Psoas muscle (tissue), 8 donors: Measurements from ENCODE around the gene CARMIL3. TPM values are rescaled to one million over a fixed set of nuclear protein-coding genes. Genes with fewer than 3 reads are reported as not detected.

Source experiments
- ATAC-seq, 4 donors: fragments of 200-7000 bp; cut with Tn5 transposase; one replicate each; pipeline ENCODE4 v1.9.1; 2020; ENCODE audit warnings: moderate library complexity in 3 of 4, mild to moderate bottlenecking in 2 of 4
- DNase-seq, 2 donors: peaks; one replicate each; pipeline ENCODE4 v3.0.0-alpha.2; 2020
- H3K27ac ChIP-seq: fragments of 200-600 bp; one replicate; pipeline ENCODE4 v1.8.0; 2022
- H3K27me3 ChIP-seq, 3 donors: fragments of 200-600 bp in 1 of 3; one replicate each; pipeline versions ENCODE4 v1.6.1 to v1.8.0; 2013 to 2022; ENCODE audit warnings: low read length in 2 of 3, mild to moderate bottlenecking in 2 of 3, moderate library complexity in 1 of 3; ENCODE audit not compliant: insufficient read depth in 3 of 3
- H3K36me3 ChIP-seq, 2 donors: fragments of 200-600 bp in 1 of 2; one replicate each; pipeline versions ENCODE4 v1.6.1 to v1.8.0; 2013 to 2022; ENCODE audit warnings: low read depth in 1 of 2, mild to moderate bottlenecking in 1 of 2, moderate library complexity in 1 of 2; ENCODE audit not compliant: insufficient read depth in 1 of 2
- H3K4me1 ChIP-seq: fragments of 200-600 bp; one replicate; pipeline ENCODE4 v1.8.0; 2022
- H3K4me3 ChIP-seq: fragments of 200-600 bp; one replicate; pipeline ENCODE4 v1.8.0; 2022; ENCODE audit warnings: mild to moderate bottlenecking
- H3K9me3 ChIP-seq: fragments of 200-600 bp; one replicate; pipeline ENCODE4 v1.8.0; 2022
- WGBS, 3 donors: extraction: QIAGEN DNeasy Blood & Tissue Kit; methylation state at CpG; one replicate each; pipeline versions ENCODE4 v1.1.6 to v1.1.7; 2013; 5-methylcytosine and 5-hydroxymethylcytosine counted together
- intact Hi-C, 2 donors: fragments of 100-400 bp; cut with DNase I; formaldehyde crosslinking; loops; one replicate each; pipeline versions ENCODE4 v1.11.0 to v1.14.2; 2022
- polyA plus RNA-seq, 3 donors: library from polyadenylated mRNA; stranded (reverse); fragments of 200-250 nt; gene quantifications; one replicate each; pipeline ENCODE4 v1.2.3, GENCODE V29; 2013
- total RNA-seq, 4 donors: library from RNA; stranded (reverse); fragmentation: NEBNext Ultra II Directional in 2 of 4; extraction: Animal tissue kit (Norgen Biotek cat#: 25700) in 2 of 4; gene quantifications; one replicate each; pipeline versions ENCODE4 v1.2.1 to v1.2.4, GENCODE V29; 2021 to 2023
- TF ChIP-seq, protein P1 (sequence below): fragments of 200-600 bp; IDR thresholded peaks from one replicate; pipeline ENCODE4 v1.8.0; 2022; ENCODE audit warnings: antibody characterized with exemption
- donor health status: healthy with polysubstance abuse.
- donor health status: DM: no; HTN: no; CAD: no; lungs with moderate emphysema.
- donor health status: Bipolar disorder and iron deficiency.
- donor health status: healthy.
- donor health status: DM: yes; HTN: yes; CAD: no.
- donor health status: DM: no; HTN: no; CAD: no.
- donor health status: DM: no; HTN: no; CAD: no.
- donor health status: DM: yes; HTN: yes; CAD: no.

Gene CARMIL3
- total and polyA plus RNA-seq, 7 donors, result 0.04 to 0.19 (median 0.08) TPM; not detected in 2

DNA sequence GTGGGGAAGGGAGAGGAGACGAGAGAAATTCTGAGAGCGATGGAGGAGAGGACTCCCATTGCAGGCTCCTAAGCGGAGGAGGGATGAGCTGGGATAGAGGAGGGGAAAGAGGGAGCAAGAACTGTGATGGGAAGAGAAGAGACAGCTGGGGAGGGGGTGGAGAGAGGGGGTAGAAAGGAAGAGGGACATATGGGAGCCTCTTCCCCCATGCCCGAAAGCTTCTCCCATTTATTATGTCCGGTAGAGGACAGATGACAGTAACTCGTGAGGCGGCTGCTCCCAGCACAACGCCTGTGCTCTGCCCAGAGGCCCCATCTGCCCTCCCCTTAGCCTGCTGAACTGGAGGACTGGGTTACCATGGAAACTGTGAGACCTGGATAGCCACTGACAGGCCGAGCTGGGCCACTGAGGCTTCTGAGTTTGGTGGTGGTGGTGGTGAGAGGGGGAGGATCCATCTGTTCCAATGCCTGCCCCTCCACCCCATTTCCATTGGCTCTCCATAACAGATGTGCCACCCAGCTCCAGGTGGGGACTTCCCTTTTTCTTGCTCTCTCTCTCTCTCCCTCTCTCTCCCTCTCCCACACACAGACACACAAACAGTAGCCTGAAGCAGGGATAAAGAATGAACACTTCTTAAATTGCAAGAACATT is 27.8 kb downstream of the CARMIL3 start:
- WGBS, 3 donors, result 92 to 93% (median 93%) methylated on average over 9 of the region's 9 CpGs
- intact Hi-C loops, result no loop called here
- no peak for ATAC-seq
- TF ChIP-seq, protein P1, sequence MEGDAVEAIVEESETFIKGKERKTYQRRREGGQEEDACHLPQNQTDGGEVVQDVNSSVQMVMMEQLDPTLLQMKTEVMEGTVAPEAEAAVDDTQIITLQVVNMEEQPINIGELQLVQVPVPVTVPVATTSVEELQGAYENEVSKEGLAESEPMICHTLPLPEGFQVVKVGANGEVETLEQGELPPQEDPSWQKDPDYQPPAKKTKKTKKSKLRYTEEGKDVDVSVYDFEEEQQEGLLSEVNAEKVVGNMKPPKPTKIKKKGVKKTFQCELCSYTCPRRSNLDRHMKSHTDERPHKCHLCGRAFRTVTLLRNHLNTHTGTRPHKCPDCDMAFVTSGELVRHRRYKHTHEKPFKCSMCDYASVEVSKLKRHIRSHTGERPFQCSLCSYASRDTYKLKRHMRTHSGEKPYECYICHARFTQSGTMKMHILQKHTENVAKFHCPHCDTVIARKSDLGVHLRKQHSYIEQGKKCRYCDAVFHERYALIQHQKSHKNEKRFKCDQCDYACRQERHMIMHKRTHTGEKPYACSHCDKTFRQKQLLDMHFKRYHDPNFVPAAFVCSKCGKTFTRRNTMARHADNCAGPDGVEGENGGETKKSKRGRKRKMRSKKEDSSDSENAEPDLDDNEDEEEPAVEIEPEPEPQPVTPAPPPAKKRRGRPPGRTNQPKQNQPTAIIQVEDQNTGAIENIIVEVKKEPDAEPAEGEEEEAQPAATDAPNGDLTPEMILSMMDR, result no peak
- Histone ChIP-seq H3K4me3 (no peak overlapping the region), H3K27me3 (no peaks in the 10 kb centered on the region), H3K4me1 (peaks cover 5% of the 10 kb centered on the region), H3K36me3 (no peaks in the 10 kb centered on the region), H3K27ac (no peak overlapping the region), H3K9me3 (no peaks in the 10 kb centered on the region)
- no peak for DNase-seq

DNA sequence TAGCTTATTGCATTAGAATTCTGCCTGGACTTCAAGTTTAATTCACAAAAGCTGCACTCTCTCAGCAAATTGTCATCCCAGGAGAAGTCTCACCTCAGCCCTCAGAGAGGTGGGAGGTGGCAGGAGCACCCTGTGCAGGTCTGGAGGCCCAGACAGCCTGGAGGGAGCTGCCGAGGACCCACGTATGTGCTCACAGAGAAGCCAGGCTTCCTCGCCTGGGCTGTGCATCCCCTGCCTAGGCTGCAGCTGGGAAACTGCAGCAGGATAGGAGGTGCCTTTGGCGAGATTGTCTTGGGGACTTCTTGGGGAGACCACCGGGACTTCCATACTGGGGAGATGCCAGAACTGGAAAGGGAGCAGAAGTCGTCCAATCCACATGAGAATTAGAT is 28.3 kb downstream of the CARMIL3 start:
- H3K36me3 ChIP-seq, result no peaks in the 10 kb centered on the region
- H3K27ac ChIP-seq, result no peak overlapping the region
- DNase-seq, result no peak
- no peaks in the 10 kb centered on the region for H3K9me3 ChIP-seq
- 86 to 91% (median 90%) methylated on average over 6 of the region's 6 CpGs for WGBS, 3 donors
- intact Hi-C loops, result no loop called here
- TF ChIP-seq, protein P1, result no peak
- H3K4me3 ChIP-seq, result no peak overlapping the region
- no peaks in the 10 kb centered on the region for H3K27me3 ChIP-seq
- peaks cover 5% of the 10 kb centered on the region for H3K4me1 ChIP-seq
- ATAC-seq, result no peak

DNA sequence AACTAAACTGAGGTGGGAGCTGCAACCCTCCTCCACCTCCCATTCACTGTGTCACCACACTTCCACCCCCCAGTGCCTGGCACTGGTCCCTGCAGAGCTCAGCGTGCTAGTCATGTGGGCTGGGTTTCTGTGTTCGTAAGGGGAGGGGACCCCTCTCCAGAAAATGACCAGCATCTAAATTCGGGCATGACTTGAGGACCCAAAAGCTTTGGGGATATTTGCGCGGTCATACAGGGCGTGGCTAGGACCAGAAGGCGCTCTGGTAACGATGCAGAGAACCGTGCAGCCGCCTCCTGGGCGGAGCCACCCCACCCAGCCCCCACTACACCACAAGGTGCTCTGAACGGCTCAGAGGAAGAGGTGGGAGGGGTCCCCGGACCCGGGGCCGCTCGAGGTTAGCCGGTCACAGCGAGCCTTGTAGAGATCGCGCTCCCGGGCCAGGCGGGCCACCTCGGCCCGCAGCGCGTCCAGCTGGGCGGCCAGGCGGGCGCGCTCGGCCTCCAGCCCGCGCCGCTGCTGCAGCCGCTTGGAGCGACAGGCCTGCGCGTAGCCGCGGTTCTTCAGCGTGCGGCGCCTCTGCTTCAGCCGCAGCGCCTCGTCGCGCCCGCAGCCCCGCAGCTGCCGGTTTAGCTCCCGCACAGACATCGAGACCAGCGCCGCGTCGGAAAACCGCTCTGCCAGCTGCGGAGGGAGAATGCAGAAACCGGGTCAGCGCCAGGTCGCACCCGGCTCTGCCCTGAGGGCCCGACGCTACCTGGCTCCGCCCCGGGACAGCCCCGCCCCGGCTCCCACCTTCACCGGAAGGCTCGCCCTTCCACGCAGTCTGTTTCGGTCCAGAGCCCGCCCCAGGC is 29.3 kb downstream of the CARMIL3 start:
- 0 to 1% (median 0%) methylated on average over 41 to 74 of the region's 74 CpGs for WGBS, 3 donors
- Histone ChIP-seq H3K9me3 (no peaks in the 10 kb centered on the region), H3K27ac (no peak overlapping the region), H3K27me3 (no peaks in the 10 kb centered on the region), H3K4me1 (peaks cover 5% of the 10 kb centered on the region), H3K36me3 (no peaks in the 10 kb centered on the region), H3K4me3 (peak overlapping the region; percentile 77)
- ATAC-seq (peak; percentile 65 to 83 (median 76)), DNase-seq (peak; percentile 41 to 69)
- intact Hi-C loops, result no loop called here
- TF ChIP-seq, protein P1, result no peak

DNA sequence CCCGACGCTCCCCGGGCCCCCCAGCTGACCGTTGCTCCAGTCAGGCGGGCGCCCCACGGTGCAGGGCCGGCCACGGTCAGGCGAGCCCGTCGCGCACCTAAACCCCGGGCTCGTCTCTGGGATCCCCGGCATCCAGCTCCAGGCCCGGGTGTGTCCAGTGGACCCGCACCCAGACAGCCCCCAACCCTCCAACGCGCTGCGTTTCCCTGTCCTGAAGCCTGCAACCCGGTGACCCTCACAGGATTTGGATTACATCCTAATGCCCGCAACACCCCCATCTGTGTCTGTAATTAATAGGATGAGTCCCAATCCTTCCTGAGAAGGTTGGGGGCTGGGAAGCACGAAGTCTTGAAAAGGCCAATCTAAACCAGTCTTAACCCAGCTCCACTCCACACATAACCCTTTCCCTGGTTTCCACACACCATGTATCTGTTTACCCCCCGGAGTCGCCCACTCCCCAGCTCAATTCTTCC is 30.0 kb downstream of the CARMIL3 start:
- intact Hi-C loops, result no loop called here
- Histone ChIP-seq H3K27me3 (no peaks in the 10 kb centered on the region), H3K4me1 (peaks cover 5% of the 10 kb centered on the region), H3K9me3 (no peaks in the 10 kb centered on the region), H3K36me3 (no peaks in the 10 kb centered on the region), H3K4me3 (peak overlapping the region; percentile 77), H3K27ac (no peak overlapping the region)
- 28 to 41% (median 29%) methylated on average over 23 to 26 of the region's 26 CpGs for WGBS, 3 donors
- DNase-seq, result peak in 1 of 2 donors; percentile 44
- TF ChIP-seq, protein P1, result no peak
- ATAC-seq, result peak in 1 of 4 donors; percentile 3
